NCI-H2227 (cell line): ENCODE data around the gene STX1B.
"Not testable (repeated sequence)": the region's sequence is repeated elsewhere in the genome, so short reads cannot be mapped to it uniquely, and the experiment has no call there.

Experiments used
- DNase-seq: peaks from one replicate; lab custom pipeline; 2025; ENCODE audit not compliant: unreplicated experiment; lab: John Stamatoyannopoulos, UW

Gene STX1B

DNA sequence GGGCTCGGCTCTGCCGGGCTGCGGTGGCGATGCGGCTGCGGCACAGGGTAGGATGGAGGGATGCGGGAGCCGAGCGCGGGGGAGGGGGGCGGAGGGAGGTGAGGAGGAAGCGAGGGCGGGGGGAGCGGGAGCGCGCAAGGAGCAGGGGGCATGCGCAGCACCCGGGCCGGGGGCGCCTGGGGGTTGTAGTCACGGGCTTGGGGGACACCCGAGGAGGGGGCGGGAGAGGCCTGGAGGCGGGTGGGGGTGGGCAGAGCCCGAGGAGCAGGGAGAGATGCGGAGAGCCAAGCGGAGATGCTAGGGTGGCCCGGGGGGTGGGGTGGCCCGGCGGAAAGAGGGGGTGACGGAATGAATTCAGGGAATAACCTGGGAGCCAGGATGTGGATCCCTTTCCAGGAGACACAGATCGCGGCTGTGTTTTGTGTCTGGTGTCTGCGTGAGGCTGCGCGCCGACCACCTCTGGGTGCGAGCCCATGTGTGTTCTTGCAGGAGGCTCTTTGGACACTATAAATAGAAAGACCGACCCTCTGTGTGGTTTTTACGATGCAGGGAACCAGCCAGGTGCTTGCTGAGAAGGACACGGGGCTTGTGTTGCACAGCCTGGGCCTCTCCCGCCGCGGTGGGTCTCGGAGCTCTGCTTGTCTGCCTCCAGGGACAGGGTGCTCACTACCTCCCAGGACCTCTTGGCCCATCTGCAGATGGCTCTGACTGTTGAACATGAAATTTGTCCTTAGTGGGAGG is at the start of gene STX1B:
Gene STX1B, minus strand, starts transcription at position 54 of the 741 bp plus-strand sequence. CDS start 242 bp downstream, outside the sequence.
- peak; percentile 90 for DNase-seq

DNA sequence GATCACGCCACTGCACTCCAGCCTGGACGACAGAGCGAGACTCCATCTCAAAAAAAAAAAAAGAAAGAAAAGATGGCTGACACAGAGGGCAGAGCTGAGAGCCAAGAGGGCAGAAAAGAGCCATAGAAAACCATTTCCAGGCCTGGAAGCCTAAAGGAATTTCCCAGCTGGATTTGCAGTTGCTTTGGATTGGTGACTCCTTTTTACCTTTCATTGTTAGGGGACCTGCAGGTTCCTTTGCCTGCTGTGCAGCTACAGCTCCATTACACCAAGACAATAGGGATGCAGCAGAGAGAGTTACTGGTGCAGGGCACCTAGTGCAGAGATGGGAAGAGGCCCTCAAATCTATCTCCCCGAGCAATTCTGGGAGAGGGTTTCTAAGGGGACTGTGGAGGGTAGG is 45.2 kb upstream of the STX1B start:
- DNase-seq: no peak

DNA sequence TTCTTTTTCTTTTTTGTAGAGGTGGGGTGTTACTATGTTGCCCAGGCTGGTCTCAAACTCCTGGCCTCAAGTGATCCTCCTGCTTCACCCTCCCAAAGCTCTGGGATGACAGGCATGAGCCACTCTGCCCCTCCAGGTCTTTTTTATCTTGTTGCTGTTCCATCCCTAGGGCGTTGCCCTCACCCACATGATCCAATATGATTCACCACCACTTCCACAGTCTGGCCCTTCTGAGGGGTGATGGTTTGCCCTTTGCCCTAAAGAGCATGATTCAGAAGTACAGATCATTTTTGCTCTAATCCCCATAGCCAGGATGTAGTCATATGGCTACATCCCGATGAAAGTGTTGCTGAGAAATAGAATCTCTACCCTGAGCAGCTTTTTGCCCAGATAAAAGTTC is 41.7 kb upstream of the STX1B start:
- no peak for DNase-seq

DNA sequence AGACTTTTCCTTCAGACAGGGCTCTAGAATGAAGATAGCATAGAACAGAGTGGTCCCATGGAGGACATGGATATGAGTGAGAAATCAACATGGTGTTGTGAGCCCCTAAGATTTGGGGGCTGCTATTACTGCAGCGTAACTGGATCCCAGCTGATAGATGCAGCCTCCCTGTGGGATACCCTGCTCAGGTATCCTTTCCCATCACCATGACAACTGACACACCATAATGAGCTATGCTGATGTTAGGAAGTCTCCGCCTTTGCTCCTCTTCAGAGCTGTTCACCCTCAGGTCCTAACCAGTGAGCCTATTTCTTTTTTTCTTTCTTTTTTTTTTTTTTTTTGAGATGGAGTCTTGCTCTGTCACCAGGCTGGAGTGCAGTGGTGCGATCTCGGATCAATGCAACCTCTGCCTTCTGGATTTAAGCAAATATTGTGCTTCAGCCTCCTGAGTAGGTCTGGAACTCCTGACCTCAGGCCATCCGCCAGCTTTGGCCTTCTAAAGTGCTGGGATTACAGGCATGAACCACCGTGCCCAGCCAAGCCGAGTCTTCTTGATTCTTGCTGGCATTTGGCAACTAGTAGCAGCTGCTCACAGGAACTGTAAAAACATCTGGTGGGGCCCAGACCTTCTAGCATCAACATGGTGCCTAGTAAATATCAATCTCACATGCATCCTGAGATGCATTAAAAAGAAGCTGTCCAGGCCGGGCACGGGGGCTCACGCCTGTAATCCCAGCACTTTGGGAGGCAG is 40.0 kb upstream of the STX1B start:
- no peak for DNase-seq

DNA sequence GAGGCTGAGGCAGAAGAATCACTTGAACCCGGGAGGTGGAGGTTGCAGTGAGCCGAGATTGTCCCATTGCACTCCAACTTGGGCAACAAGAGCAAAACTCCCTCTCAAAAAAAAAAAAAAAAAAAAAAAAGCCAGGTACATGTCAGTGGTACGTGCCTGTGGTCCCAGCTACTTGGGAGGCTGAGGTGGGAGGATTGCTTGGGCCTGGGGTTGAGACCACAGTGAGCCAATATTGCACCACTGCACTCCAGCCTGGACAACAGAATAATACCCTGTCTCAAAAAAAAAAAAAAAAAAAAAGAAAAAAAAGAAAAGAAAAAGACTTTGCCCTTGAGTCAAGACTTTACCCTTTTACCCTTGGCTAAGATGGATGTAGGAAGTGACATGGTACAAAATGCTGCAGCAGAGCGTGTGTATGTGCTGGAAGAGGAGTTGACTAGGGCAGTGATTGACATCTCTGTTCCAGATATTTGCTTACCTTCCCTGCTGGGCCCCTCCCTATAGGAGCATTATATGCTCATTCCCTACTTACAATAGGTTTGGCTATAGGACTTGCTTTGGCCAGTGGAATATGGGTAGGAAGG is 33.6 kb upstream of the STX1B start:
- DNase-seq: no peak

DNA sequence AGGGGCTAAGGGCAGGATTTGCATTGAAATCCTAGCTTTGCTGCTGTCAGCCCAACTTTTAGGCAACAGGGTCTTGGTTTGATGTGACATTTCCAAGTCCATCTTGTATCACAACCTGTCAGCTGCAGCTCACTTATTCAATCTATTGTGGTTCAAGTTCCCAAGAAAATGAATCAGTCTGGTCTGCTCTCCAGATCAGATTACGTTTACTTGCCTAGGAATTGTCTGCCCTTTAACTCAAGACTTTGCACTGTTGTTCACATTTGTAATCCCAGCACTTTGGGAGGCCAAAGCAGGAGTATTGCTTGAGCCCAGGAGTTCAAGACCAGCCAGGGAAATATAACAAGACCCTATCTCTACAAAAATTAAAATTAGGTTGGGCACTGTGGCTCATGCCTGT is 32.9 kb upstream of the STX1B start:
- no peak for DNase-seq

DNA sequence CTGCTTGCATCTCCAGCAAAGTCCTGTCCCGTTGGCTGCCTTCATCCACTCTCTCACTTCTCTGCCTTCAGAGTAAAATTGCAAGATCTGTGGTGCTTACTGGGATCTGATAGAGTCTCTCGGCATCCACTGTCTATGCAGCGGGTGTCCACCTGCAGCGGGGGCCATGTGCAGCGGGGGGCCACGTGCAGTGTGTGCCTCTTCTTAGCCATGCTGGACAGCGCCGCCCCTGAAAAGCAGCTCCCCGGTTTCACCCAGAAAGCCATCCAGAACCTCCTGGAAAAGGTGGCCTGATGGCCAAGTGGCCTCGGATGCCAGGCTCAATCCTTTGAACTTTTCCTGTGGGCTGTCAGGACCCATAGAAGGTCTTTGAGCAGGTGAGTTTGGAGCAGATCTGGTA is 32.4 kb upstream of the STX1B start:
- no peak for DNase-seq

DNA sequence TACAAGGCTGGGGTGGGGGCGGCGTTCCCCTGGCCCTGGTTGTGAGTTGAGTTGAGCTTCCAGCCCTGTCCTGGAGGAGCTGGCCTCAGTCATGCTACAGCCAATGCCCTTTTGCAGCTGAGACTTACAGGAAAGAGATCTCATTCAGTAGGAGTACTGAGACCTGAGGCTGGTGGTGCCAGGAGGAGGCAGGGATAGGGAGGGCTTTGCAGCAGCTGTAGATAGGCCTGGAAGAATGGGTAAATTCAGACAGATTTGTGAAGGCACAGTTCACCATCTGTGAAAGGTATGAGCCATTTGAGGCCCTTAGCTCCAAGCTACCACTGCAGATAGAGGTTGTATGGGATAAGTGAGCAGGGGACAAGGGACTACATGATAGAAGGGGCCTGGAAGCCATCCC is 28.6 kb upstream of the STX1B start:
- DNase-seq: no peak

DNA sequence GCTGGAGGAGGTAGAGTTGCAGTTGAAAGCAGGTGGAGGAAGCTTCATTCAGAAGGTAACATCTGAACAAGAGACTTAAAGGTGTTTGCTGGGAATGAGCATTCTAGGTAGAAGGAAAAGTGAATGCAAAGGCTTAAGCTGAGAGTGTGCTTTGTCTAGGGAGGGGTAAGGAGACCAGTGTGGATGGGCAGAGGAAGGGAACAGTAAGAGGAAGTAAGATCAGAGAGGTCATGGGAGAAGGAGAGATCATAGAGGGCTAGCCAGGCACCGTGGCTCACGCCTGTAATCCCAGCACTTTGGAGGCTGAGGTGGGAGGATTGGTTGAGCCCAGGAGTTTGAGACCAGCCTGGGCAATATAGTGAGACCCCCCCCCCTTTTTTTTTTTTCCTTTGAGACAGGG is 26.3 kb upstream of the STX1B start:
- DNase-seq: no peak

DNA sequence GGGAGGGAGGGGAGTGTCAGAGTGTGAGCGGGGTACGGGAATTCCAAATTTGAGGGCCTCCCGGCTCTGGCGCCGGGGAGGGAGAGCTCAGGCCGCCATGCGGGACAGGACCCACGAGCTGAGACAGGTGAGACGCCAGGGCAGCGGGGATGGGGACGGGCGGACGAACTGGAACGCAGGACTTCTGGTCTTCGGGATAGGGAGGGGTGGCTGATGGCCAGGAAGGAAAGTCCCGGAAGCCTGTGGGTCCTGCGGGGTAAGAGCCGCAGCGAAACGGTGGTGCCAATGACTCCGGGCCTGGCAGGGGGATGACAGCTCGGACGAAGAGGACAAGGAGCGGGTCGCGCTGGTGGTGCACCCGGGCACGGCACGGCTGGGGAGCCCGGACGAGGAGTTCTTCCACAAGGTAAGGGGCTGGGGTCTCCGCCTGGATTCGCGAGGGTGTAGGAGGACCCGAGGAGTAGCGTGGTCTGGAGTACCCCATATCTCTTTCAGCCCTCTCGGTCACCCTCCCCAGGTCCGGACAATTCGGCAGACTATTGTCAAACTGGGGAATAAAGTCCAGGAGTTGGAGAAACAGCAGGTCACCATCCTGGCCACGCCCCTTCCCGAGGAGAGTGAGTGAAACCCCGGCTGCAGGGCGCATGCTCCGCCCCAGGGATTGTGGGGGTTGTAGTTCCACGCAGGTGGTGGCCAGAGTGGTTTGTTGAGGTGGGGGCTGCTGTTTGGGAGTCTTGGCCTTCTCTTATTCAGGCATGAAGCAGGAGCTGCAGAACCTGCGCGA is 23.5 kb upstream of the STX1B start:
- DNase-seq: peak; percentile 91

DNA sequence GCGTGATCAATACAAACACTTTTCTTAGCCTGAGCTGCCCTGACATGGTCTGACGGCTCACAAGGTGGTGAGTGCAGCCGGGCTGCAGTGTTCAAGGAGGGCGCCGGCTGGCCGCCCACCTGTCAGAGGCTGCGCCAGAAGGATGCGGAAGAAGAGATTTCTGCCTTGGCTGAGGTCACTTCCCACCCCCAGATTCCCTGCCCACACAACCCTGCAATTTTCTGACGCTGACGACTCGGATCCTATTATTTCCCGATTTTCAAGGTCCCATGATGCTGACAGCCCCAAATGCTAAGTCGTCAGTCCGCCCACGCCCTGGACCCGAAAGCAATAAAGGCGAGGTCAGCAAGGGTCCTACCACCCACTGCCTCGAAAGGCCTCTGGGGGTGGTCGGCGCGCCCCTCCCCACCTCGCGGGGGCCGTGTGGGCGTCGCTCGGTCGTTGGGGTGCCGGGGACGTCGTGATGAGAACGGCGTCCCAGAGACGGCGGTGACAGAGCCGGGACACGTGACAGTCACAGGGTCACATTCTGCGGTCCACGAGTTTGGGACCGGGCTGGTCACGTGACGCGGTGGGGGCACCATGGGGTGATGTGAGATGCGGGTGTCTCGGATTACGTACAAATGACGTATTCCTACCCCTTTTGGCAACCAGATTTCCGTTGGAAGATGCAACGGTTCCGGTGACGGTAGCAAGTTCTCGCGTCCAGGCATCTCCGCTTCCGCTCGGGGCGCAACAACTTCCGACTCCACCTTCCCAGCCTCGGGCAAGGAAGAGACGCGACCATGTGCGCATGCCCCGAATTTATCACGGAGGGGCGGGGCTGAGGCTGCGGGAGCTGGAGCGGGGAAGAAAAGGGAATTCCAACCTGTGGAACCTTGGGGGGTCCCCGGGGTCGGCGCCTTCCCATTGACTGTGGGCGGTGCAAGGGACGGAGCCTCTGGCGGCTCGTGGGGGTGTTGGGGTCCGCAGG is 22.6 kb upstream of the STX1B start, which contains the start of gene STX4:
Gene STX4, plus strand, starts transcription at position 823 of the 973 bp plus-strand sequence. CDS start 248 bp downstream, outside the sequence.
- DNase-seq: peak; percentile 99

DNA sequence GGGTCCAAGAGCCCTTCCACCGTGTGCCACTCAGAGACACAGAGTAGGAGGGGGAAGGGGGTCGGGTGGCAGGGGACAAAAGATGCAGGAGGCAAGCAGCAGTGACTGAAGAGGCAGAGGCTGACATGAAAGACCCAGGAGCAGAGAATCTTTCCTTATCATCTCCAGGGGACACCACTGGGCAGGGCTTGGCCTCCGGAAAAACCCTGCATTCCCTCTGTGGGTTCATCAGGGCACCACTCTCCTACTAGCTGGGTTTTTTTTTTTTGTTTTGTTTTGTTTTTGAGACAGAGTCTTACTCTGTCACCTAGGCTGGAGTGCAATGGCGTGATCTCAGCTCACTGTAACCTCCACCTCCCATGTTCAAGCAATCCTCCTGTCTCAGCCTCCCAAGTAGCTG is 20.8 kb upstream of the STX1B start:
- no peak for DNase-seq

DNA sequence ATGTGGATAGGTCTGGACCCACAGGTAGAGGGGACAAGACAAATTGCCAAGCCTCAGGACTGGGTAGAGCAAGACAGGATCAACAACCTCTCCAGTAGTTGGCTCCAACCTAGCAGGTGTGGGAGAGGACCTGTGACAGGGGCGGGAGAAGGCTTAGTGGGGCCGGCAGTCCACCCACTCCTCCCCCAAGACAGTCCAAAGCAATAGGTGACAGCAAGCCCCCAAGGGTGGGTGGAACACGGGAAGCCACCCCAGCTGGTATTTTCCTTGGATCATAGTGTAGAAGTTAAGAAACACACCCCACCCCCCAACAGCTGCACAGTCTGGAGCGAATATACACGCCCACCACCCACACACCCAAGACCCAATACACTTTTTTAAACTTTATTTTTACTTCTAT is 18.8 kb upstream of the STX1B start:
- no peak for DNase-seq

DNA sequence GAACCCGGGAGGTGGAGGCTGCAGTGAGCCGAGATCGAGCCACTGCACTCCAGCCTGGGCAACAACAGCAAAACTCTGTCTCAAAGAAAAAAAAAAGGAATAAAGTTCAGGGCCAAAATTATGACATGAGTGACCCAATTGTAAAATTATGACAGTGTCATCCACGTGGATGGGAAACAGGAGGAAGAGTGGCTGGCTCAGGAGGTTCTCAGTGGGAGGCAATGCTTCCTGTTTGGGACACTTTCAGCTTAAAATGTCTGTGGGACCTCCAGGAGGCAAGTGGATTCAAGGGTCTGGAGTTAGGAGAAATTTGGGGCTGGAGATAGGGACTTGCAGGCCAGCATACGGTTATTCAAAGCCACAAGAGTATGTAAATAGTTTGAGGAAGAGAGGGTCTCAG is 14.9 kb upstream of the STX1B start:
- no peak for DNase-seq

DNA sequence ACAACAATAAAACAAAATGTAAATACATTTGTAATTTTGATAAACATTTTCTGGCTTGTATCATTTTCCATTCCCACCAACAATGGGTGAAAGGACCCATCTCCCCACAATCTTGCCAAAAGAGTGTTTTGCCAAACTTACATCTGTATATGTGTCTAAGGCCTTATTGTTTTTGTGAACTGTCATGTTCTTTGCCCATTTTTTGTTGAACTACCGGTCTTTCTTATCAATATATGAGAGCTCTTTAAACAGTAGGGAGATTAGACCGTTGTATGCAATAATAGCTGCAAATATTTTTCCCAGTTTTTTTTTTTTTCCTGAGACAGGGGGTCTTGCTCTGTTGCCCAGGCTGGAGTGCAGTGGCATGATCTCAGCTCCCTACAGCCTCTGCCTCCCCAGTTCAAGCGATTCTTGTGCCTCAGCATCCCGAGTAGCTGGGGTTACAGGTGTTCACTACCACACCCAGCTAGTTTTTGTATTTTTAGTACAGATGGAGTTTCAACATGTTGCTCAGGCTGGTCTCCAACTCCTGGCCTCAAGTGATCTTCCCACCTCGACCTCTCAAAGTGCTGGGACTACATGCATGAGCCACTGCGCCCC is 13.3 kb upstream of the STX1B start:
- no peak for DNase-seq

DNA sequence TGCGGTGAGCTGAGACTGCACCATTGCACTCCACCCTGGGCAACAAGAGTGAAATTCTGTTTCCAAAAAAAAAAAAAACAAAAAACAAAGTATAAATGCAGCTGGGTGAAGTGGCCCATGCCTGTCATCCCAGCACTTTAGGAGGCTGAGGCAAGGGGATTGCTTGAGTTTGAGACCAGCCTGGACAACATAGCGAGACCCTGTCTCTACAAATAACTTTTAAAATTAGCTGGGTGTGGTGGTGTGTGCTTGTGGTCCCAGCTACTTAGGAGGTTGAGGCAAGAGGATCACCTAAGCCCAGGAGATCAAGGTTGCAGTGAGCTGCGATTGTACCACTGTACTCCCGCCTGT is 12.8 kb upstream of the STX1B start:
- no peak for DNase-seq

DNA sequence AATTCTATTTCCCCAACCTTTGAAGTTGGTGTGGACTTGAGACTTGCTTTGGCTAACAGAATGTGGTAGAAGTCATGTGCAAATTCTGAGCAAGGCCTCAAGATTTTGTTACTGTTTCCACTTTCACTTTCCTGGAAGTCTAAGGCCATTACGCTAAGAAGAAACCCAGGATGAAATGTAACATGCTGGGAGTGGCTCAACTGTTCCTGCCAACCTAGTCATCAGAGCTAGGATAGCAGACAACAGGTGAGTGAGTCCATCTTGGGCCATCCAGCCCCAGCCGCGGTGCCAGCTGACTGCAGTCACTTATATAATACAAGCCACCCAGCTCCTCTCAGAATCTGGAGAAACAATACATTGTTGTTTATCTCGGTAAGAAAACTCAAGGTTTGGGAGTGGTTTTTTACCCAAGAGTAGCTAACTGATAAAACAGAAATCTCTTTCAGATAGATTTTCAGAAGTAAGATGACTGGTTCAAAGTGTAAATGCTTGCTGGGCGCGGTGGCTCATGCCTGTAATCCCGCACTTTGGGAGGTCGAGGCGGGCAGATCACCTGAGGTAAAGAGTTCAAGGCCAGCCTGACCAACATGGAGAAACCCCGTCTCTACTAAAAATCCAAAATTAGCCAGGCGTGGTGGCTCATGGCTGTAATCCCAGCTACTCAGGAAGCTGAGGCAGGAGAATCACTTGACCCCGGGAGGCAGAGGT is 12.3 kb upstream of the STX1B start:
- DNase-seq: no peak

DNA sequence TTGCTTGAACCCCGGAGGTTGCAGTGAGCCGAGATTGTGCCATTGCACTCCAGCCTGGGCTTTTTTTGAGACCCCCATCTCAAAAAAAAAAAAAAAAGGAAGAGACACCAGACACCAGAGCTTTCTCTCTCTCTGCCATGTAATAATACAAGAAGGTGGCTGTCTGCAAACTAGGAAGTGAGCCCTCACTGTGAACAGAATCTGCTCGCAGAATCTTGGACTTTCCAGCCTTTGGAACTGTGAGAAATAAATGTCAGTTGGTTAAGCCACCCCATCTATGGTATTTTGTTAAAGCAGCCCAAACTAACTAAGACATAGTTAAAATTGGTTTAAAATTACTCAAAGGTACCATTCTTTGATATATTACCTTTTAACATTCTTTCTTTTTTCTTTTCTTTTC is 10.1 kb upstream of the STX1B start:
- no peak for DNase-seq

DNA sequence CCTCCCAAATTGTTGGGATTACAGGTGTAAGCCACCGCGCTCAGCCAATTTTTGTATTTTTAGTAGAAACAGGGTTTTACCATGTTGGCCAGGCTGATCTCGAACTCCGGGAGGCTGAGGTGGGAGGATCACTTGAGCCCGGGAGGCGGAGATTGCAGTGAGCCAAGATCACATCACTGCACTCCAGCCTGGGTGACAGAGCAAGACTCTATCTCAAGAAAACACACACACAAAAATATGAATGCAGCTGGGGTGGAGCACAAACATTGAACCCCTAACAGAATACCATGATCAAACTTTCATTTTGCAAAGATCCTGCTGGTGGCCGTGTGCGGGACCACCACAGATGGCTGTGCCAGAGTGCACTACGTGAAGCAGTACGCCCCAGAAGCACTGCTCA is 7.3 kb upstream of the STX1B start:
- not testable (repeated sequence) for DNase-seq
